Frontal cortex (tissue), 4 donors: ENCODE measurements around the gene TIE1. TPM values are rescaled to one million over a fixed set of nuclear protein-coding genes. Genes with fewer than 3 reads are reported as not detected.

Experiments used
- DNase-seq, 2 donors: peaks; one replicate each; pipeline ENCODE4 v3.0.0; 2012; ENCODE audit warnings: low spot score in 2 of 2
- FAIRE-seq: peaks from 2 replicates; lab custom pipeline; 2012; peaks lifted over from hg19 to GRCh38; lab: Jason Lieb, UNC
- total RNA-seq: library from RNA; depleted of rRNA; stranded (reverse); fragments of >200 nt; gene quantifications from one replicate; pipeline ENCODE4 v1.2.3, GENCODE V29; 2014
- donor health status: control.
- donor health status: control.
- donor health status: control.

Gene TIE1
- total RNA-seq, 1 donor from 2014 or later, result 6.9 TPM

DNA sequence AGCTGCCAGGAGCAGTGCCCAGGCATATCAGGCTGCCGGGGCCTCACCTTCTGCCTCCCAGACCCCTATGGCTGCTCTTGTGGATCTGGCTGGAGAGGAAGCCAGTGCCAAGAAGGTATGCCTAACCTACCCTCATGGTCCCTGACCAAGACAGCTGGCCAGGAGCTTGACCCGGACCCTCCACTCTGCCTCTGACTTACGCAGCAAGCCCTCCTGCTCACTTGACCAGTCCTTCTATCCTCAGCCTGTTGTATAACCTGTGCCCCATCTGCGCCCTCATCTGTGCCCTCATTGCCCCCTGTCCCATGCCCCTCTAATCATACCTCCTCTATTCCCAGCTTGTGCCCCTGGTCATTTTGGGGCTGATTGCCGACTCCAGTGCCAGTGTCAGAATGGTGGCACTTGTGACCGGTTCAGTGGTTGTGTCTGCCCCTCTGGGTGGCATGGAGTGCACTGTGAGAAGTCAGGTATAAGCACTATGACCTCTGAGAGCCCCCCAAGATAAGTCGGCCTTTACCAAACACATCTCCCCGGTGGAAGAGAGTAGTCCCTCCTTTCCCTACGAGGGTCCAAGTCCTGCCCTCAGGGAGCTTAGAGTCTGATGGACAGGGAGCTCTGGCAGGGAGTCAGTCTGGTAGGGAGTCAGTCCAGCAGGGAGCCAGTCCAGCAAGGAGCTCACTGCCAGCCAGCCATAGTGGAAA lies 6.8 kb downstream of the TIE1 start:
- no peak for FAIRE-seq
- no peak for DNase-seq

DNA sequence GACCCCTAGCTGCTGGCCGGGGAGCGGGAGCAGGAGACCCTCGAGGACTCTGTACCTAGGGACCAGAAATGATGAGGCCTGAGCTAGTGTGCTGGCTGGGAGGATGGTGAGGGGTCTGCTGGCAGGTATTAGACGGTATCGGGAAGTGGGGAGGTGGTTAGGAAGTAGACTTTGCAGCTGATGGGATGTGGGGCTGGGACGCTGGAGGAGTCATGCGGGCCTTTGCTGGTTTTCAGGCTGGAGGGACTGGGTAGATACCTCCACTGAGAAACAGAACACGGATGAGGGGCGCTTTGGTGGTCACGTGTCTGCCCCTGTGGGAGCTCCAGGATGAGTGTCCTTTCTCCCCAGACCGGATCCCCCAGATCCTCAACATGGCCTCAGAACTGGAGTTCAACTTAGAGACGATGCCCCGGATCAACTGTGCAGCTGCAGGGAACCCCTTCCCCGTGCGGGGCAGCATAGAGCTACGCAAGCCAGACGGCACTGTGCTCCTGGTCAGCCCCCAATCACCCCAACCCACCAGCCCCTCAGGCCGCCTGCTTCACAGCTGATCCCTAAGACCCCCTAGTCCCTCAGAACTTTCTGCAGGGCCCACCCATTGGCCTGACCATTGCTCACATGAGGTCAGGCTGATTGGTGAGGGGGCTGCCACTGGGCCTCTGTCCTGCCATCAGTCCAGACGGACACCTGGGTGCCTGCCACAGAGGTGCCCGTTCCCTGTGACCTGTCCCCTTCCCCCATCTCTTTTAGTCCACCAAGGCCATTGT lies 8.0 kb downstream of the TIE1 start:
- no peak for FAIRE-seq
- DNase-seq, result no peak

DNA sequence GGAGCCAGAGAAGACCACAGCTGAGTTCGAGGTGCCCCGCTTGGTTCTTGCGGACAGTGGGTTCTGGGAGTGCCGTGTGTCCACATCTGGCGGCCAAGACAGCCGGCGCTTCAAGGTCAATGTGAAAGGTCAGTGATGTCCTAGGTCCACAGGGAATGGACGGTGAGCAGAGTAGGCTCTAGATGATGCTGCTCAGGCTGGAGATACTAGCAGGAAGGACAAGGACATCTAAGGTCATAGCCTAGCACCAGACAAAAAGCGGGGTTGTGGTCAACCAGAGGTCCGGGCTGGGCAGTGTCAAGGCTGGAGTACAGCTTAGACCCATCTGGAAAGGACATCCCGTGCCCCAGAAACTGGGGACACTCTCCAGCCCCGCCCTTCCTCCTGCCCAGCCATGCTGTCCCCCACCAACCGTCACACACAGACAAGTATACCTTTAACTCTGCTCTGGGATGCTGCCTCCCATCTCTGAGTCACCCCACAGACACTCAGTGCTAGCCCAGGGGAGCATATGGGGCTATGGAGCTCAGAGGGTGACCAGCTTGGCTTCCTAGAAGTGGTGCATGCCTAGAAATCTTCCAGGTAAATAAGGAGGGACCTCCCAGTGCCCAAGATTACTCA lies 8.7 kb downstream of the TIE1 start:
- FAIRE-seq (no peak), DNase-seq (no peak)

DNA sequence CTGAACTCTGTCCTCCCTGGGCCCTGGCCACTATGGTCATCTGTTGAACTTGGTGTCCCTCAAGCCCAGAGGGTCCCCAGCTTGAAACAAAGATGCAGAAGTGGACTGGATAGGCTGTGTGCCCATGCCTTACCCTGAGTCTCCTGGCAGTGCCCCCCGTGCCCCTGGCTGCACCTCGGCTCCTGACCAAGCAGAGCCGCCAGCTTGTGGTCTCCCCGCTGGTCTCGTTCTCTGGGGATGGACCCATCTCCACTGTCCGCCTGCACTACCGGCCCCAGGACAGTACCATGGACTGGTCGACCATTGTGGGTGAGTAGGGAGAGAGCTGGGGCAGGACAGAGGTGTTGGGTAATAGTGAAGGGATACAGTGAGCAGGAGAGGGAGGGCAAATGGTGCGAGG lies 10.7 kb downstream of the TIE1 start:
- no peak for DNase-seq
- no peak for FAIRE-seq

DNA sequence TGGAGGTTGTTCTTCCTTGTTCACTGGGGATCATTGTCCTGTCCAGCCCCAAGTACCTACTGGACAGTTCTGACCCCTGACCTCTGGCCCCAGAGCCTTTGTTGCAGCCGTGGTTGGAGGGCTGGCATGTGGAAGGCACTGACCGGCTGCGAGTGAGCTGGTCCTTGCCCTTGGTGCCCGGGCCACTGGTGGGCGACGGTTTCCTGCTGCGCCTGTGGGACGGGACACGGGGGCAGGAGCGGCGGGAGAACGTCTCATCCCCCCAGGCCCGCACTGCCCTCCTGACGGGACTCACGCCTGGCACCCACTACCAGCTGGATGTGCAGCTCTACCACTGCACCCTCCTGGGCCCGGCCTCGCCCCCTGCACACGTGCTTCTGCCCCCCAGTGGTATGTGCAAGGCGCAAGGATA lies 11.4 kb downstream of the TIE1 start:
- FAIRE-seq, result no peak
- no peak for DNase-seq

DNA sequence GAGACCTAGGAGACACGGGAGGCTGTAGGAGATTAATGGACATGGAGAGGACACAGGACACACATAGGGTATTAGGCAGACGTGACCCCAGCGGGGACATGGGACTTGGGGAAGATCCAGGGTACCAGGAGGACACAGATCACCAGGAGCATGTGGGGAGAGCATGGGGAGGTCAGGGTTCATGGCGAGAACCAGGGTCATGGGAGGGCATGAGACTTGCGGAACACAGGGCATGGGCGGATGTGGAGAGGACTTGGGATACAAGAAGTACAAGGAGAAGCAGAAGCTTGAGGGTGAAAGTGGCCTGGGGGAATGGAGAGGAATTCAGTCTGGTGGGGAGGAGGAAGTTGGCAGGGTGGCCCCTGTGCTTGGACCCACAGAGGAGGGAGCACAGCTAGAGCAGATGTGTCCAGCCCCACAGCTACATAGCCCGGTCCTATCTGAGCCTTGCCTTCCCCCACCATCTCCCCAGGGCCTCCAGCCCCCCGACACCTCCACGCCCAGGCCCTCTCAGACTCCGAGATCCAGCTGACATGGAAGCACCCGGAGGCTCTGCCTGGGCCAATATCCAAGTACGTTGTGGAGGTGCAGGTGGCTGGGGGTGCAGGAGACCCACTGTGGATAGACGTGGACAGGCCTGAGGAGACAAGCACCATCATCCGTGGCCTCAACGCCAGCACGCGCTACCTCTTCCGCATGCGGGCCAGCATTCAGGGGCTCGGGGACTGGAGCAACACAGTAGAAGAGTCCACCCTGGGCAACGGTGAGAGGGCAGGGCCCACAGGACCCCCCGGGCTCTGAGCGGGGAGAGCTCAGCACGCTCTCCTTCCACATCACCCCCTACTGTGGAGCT lies 12.1 kb downstream of the TIE1 start:
- no peak for FAIRE-seq
- DNase-seq, result no peak

DNA sequence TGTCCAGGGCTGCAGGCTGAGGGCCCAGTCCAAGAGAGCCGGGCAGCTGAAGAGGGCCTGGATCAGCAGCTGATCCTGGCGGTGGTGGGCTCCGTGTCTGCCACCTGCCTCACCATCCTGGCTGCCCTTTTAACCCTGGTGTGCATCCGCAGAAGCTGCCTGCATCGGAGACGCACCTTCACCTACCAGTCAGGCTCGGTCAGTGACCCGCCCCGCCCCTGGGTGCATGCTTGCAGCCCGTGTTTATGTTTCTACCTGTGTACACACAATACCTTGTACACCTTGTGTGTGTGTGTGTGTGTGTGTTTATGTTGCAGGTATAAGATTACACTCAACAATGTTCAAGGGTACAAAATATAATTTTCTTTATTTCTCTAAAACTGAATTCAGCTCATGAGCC lies 13.0 kb downstream of the TIE1 start:
- DNase-seq, result no peak
- no peak for FAIRE-seq

DNA sequence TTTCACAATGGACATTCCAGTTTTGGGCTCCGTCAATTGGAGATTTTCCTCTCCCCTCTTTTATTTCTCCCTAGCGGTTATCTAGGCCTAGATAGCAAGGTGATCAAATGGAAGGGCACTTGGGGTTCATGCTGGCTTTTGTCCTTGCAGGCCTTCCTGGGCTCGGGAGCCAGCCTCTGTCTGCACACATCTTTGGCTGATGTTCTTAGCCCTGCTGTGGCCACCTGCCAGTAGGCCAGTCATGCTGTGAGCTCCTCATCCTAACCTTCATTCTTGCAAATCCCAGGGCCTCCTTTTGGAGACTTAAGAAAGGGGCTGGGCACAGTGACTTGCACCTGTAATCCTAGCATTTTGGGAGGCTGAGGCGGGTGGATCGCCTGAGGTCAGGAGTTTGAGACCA lies 13.5 kb downstream of the TIE1 start:
- DNase-seq, result no peak
- FAIRE-seq, result no peak

DNA sequence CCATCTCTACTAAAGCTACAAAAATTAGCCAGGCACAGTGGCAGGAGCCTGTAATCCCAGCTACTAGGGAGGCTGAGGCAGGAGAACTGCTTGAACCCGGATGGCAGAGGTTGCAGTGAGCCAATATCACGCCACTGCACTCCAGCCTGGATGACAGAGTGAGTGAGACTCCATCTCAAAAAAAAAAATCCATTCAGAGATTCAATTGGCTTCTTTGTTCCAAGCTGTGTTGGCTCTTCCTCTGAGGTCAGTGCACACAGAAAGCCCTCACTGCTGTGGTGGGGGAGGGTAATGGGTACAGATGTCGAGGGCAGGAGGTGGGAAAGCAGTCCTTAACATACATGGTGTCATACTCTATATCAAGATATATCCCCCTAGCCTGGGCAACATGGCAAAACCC lies 14.7 kb downstream of the TIE1 start:
- FAIRE-seq (no peak), DNase-seq (no peak)

DNA sequence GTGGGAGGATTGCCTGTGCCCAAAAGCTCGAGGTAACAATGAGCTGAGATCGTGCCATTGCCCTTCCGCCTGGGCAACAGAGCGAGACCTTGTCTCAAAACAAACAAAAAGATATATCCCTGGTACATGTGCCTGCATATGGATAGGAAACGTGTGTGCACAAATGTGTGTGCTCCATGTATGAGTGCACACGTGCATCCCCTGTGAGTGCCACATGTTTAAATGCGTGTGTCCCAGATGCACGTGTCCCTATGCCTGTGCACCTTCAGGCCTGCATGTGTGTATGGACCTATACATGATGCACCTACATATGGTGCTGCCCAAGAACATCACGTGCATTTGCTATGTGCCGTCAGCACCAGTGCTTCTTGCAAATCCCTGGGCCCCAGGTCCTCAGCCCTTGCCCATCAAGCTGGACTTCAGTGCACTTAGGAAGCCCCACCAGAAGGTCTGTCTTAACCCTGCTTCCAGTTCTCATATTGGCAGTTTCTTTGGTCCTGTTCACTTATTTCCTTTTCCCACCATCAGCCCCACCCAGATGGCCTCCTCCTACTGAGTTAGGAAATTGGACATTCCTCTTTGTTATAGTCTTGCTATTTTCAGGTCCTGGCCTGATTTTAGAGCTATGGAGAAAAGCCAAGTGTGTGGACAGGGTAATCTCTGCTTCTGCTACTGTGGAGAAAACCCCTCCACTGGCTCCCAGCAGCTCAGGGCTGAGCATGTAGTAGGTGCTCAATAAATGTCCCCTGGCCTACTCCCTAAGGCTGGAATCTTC lies 15.4 kb downstream of the TIE1 start:
- DNase-seq (no peak), FAIRE-seq (no peak)

DNA sequence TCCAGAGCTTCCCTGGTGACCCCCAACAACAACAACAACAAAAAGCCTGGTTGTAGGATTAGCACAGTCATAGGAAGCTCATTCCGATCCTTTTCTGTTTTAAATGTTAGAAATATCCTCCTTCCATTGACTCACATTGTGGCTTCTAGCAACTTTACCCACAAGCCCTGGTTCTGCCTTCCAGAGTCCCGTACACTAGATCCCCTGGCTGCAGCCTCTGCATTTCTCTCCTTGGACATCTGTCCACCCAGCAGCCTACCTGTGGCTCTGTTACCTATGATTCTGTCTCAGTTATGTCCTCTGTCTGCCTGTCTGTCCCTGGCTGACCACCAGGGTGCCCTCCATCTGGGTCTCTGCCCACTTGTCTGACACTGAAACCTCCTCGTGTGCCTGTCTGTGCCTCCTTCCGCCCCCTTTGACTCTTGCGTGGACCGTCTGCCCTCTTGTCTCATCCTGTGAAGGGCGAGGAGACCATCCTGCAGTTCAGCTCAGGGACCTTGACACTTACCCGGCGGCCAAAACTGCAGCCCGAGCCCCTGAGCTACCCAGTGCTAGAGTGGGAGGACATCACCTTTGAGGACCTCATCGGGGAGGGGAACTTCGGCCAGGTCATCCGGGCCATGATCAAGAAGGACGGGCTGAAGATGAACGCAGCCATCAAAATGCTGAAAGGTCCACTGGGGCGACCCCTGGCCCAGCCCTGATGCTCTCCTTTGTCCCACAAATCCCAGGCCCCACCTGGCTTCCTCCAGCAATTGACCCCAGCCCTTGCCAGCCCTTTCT lies 16.1 kb downstream of the TIE1 start:
- FAIRE-seq, result no peak
- no peak for DNase-seq

DNA sequence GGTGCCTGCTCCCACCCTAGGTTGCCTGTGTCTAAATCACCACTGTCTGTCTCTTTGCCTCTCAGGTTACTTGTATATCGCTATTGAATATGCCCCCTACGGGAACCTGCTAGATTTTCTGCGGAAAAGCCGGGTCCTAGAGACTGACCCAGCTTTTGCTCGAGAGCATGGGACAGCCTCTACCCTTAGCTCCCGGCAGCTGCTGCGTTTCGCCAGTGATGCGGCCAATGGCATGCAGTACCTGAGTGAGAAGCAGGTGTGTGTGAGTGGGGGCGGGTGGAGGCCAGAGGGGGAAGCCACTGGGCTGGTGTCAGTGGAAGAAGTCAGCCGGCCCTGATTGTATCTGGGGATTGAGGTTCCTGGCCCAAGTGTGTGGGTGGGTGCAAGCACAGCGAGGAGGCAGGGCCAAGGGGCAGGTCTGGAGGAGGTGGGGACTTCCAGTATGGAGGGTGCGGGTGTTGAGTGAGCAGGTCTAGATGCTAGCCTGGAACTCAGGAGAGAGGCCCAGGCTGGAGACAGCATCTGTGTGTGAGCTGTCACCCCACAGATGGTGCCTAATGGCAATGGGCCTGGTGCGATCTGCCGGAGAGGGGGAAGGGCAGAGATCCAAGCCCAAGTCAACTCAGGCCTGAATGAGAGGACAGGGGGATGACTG lies 17.2 kb downstream of the TIE1 start:
- DNase-seq (no peak), FAIRE-seq (no peak)

DNA sequence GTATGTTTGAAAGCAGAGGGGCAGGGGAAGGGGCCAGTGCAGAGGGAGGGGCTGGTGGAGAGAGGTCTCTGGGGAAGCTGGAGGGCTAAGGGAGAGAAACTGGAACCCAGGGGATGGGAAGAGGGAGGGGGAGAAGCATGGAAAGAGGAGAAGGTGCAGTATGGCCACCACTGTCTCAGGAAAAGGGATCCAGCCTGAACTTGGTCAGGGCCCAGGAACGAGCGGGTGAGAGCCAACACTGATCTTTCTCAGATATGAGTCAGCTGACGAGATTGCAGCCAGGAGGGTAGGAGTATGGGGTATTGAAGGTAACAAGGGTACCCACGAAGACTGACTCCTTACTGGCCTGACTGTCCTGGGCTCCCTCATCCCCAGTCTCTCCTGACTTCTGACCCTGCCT lies 18.0 kb downstream of the TIE1 start:
- DNase-seq (no peak), FAIRE-seq (no peak)

DNA sequence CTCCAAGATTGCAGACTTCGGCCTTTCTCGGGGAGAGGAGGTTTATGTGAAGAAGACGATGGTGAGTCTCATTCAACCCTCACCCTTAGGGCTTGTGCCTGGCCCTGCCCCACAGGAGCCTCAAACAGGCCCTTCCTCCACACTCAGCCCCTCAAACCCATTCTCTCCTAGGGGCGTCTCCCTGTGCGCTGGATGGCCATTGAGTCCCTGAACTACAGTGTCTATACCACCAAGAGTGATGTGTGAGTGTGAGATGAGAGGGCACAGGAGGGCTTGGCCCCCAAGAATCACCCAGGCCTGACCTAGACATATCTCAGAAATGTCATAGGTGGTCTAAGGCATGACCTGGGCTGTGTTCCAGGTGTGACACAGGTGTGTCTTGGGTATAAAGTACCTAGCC lies 18.5 kb downstream of the TIE1 start:
- DNase-seq (no peak), FAIRE-seq (no peak)

DNA sequence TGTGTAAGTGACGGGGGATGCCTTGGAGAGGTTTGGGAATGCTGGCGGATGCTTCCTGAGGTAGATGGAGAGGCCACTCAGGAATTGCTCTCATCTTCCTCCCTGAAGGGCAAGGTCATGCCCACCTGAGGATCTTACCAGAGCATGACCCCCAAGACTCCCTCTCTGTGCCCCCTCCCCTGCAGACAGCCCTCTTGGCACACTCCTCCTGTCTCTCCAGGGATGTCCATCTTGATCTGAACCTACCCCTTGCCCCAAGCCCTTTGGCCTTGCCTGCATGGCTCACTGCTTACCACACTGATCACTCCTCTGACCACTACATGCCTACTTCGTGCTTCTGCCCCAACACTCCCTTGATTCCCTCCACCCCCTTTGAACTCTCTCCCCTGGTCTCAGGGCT lies 19.0 kb downstream of the TIE1 start:
- DNase-seq (no peak), FAIRE-seq (no peak)

DNA sequence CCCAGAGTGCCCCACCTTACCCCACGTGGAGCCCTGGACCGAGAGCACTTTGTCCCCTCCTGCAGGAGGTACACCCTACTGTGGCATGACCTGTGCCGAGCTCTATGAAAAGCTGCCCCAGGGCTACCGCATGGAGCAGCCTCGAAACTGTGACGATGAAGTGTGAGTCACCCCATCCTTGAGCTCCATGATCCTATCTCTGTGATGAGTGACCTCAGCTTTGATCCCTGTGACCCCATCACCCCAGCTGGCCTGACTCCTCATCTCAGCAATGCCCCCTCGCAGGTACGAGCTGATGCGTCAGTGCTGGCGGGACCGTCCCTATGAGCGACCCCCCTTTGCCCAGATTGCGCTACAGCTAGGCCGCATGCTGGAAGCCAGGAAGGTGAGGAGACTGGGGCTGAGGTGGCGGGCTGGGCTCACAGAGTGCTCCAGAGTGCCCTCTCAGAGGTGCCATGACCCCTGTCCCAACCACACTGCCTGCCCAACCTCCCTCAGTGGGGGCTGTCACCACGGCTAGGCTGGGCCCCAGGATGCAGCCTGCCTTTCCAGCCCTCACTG lies 20.6 kb downstream of the TIE1 start:
- no peak for FAIRE-seq
- DNase-seq, result no peak

DNA sequence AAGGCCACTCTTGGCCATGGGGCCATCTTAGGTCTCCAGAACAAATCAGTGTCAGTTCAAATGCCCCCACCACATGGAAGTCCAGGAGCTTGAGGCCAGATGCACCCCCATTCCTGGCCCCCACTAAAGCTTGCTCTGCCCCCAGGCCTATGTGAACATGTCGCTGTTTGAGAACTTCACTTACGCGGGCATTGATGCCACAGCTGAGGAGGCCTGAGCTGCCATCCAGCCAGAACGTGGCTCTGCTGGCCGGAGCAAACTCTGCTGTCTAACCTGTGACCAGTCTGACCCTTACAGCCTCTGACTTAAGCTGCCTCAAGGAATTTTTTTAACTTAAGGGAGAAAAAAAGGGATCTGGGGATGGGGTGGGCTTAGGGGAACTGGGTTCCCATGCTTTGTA lies 21.7 kb downstream of the TIE1 start:
- no peak for DNase-seq
- no peak for FAIRE-seq

DNA sequence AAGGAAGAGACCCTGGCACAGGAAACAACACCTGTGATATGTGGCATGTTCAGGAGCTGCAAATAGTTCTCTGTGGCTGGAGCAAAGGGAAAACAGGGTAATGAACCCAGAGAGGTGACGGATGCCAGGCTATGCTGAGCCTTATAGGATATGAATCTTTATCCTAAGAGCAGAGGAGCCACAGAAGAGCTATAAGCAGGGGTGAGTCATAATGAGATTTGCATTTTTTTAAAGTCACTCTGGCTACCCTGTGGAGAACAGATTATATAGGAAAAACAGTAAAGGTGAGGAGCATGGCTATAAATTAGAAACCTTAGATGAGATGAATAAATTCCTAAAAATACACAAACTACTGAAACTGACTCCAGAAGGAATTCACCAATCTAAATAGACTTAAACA lies 24.0 kb downstream of the TIE1 start:
- no peak for DNase-seq
- no peak for FAIRE-seq
